Hepatocyte (in vitro differentiated cells): ENCODE measurements around the gene CD3G. TPM values are rescaled to one million over a fixed set of nuclear protein-coding genes. Genes with fewer than 3 reads are reported as not detected.

Source experiments
- DNase-seq: peaks from one replicate; pipeline ENCODE4 v3.0.0-alpha.2; 2016; ENCODE audit warnings: low spot score
- H2AFZ ChIP-seq: fragments of 200-600 bp; sonication (generic); 2 replicates; pipeline ENCODE4 v1.6.0; 2016; ENCODE audit warnings: antibody characterized with exemption, mild to moderate bottlenecking
- H3K27ac ChIP-seq: fragments of 200-600 bp; sonication (generic); 2 replicates; pipeline ENCODE4 v1.5.1; 2016; ENCODE audit warnings: mild to moderate bottlenecking
- H3K27me3 ChIP-seq: fragments of 200-600 bp; sonication (generic); 2 replicates; pipeline ENCODE4 v1.6.1; 2016
- H3K36me3 ChIP-seq: fragments of 200-600 bp; sonication (generic); replicated peaks from 2 replicates; pipeline ENCODE4 v1.5.1; 2016; ENCODE audit warnings: low read depth; ENCODE audit not compliant: insufficient read depth
- H3K4me1 ChIP-seq: fragments of 200-600 bp; sonication (generic); 2 replicates; pipeline ENCODE4 v1.5.1; 2016; ENCODE audit warnings: mild to moderate bottlenecking, moderate library complexity; ENCODE audit not compliant: insufficient read depth
- H3K4me2 ChIP-seq: fragments of 200-600 bp; sonication (generic); 2 replicates; pipeline ENCODE4 v1.6.0; 2016
- H3K4me3 ChIP-seq: fragments of 200-600 bp; sonication (generic); 2 replicates; pipeline ENCODE4 v1.5.1; 2016; ENCODE audit warnings: mild to moderate bottlenecking
- H3K79me2 ChIP-seq: fragments of 200-600 bp; sonication (generic); 2 replicates; pipeline ENCODE4 v1.6.0; 2017; ENCODE audit warnings: mild to moderate bottlenecking
- H3K9me2 ChIP-seq: fragments of 200-600 bp; sonication (generic); replicated peaks from 2 replicates; pipeline ENCODE4 v1.6.0; 2017; ENCODE audit warnings: mild to moderate bottlenecking; ENCODE audit not compliant: insufficient read depth
- H3K9me3 ChIP-seq: fragments of 200-600 bp; sonication (generic); 2 replicates; pipeline ENCODE4 v1.5.1; 2016; ENCODE audit warnings: low read depth, mild to moderate bottlenecking
- H4K20me1 ChIP-seq: fragments of 200-600 bp; sonication (generic); 2 replicates; pipeline ENCODE4 v1.6.0; 2016; ENCODE audit warnings: mild to moderate bottlenecking; ENCODE audit not compliant: insufficient read depth, poor library complexity, severe bottlenecking
- CTCF ChIP-seq: fragments of 200-600 bp; sonication (generic); IDR thresholded peaks from 2 replicates; pipeline ENCODE4 v1.5.1; 2016; ENCODE audit warnings: antibody characterized with exemption, mild to moderate bottlenecking; ENCODE audit not compliant: poor library complexity
- EZH2 ChIP-seq: fragments of 200-600 bp; sonication (generic); IDR thresholded peaks from 2 replicates; pipeline ENCODE4 v1.6.1; 2016; ENCODE audit warnings: antibody characterized with exemption, mild to moderate bottlenecking, borderline replicate concordance
- EZH2phosphoT487 ChIP-seq: fragments of 200-600 bp; sonication (generic); IDR thresholded peaks from one replicate; pipeline ENCODE4 v1.6.1; 2018; ENCODE audit warnings: antibody characterized with exemption, mild to moderate bottlenecking, low read depth, moderate library complexity; ENCODE audit not compliant: unreplicated experiment, severe bottlenecking
- WGBS: methylation state at CpG from one replicate; pipeline ENCODE4 v1.1.6; 2016; ENCODE audit warnings: low lambda C conversion rate; ENCODE audit errors: missing lambda C conversion rate; 5-methylcytosine and 5-hydroxymethylcytosine counted together
- polyA plus RNA-seq: library from polyadenylated mRNA; unstranded; fragments of >200 nt; fragmentation: Nextera tagmentation; extraction: Ambion mirVana; gene quantifications from 2 replicates; pipeline ENCODE4 v1.2.1, GENCODE V29; 2016
- total RNA-seq: library from RNA; depleted of rRNA; stranded (reverse); fragments of >200 nt; gene quantifications from 2 replicates; pipeline ENCODE4 v1.2.3, GENCODE V29; 2014

Gene CD3G
- total and polyA plus RNA-seq, 2 experiments from 2014 or later, result 0.11 to 0.50 TPM

DNA sequence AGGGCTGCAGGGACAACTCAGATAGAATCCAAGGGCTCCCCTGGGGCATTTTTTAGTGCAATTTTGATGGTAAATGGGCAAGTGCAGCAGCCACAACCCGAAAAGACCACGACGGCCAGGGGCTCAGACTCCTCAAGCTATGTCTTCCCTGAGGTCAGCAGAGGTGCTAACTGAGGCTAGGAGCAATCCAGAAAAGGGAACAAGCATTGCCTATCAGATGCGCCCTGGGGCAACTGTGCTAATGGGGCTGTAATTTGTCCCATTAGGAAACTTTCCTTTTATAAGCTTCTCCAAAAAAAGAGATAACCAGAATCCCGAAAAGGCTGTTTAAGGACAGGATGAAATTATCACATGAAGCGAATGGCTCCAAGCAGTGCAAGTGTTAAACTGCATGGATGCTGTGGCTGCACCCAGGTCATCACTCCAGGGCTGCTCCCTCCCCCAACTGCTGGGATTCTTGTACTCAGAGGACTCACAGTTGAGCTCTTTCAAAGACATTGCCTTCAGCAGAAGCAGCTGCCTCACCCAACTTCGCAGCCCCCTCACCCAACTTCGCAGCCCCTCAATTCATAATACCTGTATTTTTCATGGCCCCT lies 42.4 kb upstream of the CD3G start:
- DNase-seq, result no peak
- H3K4me1 ChIP-seq, result no peaks in the 10 kb centered on the region
- WGBS, result 71% methylated on average over 8 of the region's 8 CpGs
- peaks cover 12% of the 10 kb centered on the region for H3K27me3 ChIP-seq
- H4K20me1 ChIP-seq, result no peaks in the 10 kb centered on the region
- H3K4me3 ChIP-seq, result no peak overlapping the region
- no peaks in the 10 kb centered on the region for H3K9me2 ChIP-seq
- H2AFZ ChIP-seq, result no peak overlapping the region
- H3K79me2 ChIP-seq, result no peaks in the 10 kb centered on the region
- no peaks in the 10 kb centered on the region for H3K9me3 ChIP-seq
- H3K4me2 ChIP-seq, result no peak overlapping the region
- H3K27ac ChIP-seq, result no peak overlapping the region
- TF ChIP-seq CTCF, result no peak
- TF ChIP-seq EZH2, result no peak
- TF ChIP-seq EZH2phosphoT487, result no peak
- H3K36me3 ChIP-seq, result no peaks in the 10 kb centered on the region

GRCh38 chr11:118304227-118304567 lies 39.9 kb upstream of the CD3G start:
- no peaks in the 10 kb centered on the region for H3K9me2 ChIP-seq
- TF ChIP-seq EZH2phosphoT487 (no peak), EZH2 (no peak), CTCF (no peak)
- peaks cover 12% of the 10 kb centered on the region for H3K27me3 ChIP-seq
- DNase-seq, result no peak
- H3K4me2 ChIP-seq, result no peak overlapping the region
- H3K4me1 ChIP-seq, result no peaks in the 10 kb centered on the region
- no peaks in the 10 kb centered on the region for H4K20me1 ChIP-seq
- no peaks in the 10 kb centered on the region for H3K36me3 ChIP-seq
- H3K27ac ChIP-seq, result no peak overlapping the region
- H2AFZ ChIP-seq, result no peak overlapping the region
- WGBS, result 91% methylated on average over 1 of the region's 1 CpG
- H3K4me3 ChIP-seq, result no peak overlapping the region
- no peaks in the 10 kb centered on the region for H3K9me3 ChIP-seq
- H3K79me2 ChIP-seq, result no peaks in the 10 kb centered on the region

DNA sequence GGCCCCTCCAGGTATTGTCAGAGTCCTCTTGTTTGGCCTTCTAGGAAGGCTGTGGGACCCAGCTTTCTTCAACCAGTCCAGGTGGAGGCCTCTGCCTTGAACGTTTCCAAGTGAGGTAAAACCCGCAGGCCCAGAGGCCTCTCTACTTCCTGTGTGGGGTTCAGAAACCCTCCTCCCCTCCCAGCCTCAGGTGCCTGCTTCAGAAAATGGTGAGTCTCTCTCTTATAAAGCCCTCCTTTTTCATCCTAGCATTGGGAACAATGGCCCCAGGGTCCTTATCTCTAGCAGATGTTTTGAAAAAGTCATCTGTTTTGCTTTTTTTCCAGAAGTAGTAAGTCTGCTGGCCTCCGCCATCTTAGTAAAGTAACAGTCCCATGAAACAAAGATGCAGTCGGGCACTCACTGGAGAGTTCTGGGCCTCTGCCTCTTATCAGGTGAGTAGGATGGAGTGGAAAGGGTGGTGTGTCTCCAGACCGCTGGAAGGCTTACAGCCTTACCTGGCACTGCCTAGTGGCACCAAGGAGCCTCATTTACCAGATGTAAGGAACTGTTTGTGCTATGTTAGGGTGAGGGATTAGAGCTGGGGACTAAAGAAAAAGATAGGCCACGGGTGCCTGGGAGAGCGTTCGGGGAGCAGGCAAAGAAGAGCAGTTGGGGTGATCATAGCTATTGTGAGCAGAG lies 39.4 kb upstream of the CD3G start, which contains the start of gene CD3E:
Gene CD3E (plus strand): TSS at position 163 of the 681 bp plus-strand sequence. CDS start 223 bp downstream, at position 386.
- H3K27me3 ChIP-seq, result peaks cover 12% of the 10 kb centered on the region
- no peak for DNase-seq
- WGBS, result 88% methylated on average over 8 of the region's 8 CpGs
- H3K4me1 ChIP-seq, result no peaks in the 10 kb centered on the region
- no peaks in the 10 kb centered on the region for H3K9me3 ChIP-seq
- no peak for TF ChIP-seq EZH2
- no peaks in the 10 kb centered on the region for H3K79me2 ChIP-seq
- no peaks in the 10 kb centered on the region for H3K36me3 ChIP-seq
- no peak within 1 kb of the TSS for H3K27ac ChIP-seq
- H2AFZ ChIP-seq, result no peak within 1 kb of the TSS
- H3K9me2 ChIP-seq, result no peaks in the 10 kb centered on the region
- H3K4me3 ChIP-seq, result no peak within 1 kb of the TSS
- H4K20me1 ChIP-seq, result no peaks in the 10 kb centered on the region
- no peak within 1 kb of the TSS for H3K4me2 ChIP-seq

DNA sequence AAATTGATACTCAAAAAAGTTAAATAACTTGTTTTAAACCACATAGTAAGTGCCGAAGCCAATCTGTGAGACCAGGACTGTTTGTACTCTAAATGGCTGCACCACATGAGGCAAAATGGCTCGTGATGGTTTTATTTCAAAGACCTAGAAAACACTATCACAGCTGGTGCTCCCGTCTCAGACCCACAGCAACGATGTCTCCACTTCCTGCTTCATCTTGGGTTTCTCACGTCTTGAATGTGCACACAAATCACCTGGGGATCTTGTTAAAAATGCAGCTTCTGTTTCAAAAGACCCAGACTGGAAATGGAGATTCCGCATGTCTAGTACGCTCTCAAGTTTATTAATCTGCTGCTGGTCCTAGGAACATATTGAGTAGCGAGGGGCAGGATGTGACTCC lies 38.4 kb upstream of the CD3G start:
- Histone ChIP-seq H4K20me1 (no peaks in the 10 kb centered on the region), H3K4me1 (no peaks in the 10 kb centered on the region), H3K27ac (no peak overlapping the region), H2AFZ (no peak overlapping the region), H3K9me2 (no peaks in the 10 kb centered on the region), H3K27me3 (peaks cover 12% of the 10 kb centered on the region), H3K79me2 (no peaks in the 10 kb centered on the region), H3K4me3 (no peak overlapping the region), H3K36me3 (no peaks in the 10 kb centered on the region), H3K4me2 (no peak overlapping the region), H3K9me3 (no peaks in the 10 kb centered on the region)
- no peak for DNase-seq
- 80% methylated on average over 8 of the region's 8 CpGs for WGBS
- no peak for TF ChIP-seq CTCF
- no peak for TF ChIP-seq EZH2phosphoT487
- TF ChIP-seq EZH2, result no peak
